GM18867 (cell line): ENCODE data around the gene DCAKD.

ENCODE experiments used
- ATAC-seq: cut with Tn5 transposase; IDR thresholded peaks from one replicate; pipeline ENCODE4 v1.9.1; 2021; ENCODE audit warnings: mild to moderate bottlenecking, moderate library complexity; ENCODE audit not compliant: unreplicated experiment

The DCAKD gene, protein sequence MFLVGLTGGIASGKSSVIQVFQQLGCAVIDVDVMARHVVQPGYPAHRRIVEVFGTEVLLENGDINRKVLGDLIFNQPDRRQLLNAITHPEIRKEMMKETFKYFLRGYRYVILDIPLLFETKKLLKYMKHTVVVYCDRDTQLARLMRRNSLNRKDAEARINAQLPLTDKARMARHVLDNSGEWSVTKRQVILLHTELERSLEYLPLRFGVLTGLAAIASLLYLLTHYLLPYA

DNA sequence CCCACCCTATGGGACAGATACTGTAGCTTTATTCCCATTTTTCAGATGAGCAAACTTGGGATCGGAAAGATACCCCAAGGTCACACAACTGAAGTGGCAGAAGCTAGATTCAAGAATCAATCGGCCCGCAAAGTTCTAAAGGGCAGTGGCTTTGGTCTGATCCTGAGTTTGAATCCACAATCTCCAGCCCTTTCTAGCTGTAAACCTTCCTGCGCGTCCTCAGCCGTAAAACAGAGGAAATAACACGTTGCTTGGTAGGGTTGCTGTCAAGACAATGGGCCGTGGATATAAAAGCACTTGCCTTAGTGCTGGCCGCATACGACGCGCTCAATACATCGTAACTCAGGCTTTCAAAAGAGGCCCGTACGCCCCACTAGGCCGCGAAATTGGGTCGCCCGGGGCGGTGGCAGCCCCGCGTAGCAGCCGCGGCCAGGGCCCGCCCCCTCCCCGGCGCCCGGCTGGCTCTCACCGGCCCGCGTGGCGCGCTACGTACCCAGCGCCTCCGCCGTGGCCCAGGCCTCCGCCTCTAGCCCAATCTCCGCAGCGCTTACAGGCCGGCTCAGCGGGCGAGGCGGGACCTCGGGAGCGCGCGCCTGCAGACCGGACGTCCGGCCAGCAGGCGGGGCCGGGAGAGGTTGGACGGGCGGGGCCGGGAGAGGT lies at the start of gene DCAKD:
Gene DCAKD, minus strand, starts transcription at position 573 of the 660 bp plus-strand sequence. CDS start 16,747 bp downstream, outside the sequence.
- peak; percentile 86 for ATAC-seq

DNA sequence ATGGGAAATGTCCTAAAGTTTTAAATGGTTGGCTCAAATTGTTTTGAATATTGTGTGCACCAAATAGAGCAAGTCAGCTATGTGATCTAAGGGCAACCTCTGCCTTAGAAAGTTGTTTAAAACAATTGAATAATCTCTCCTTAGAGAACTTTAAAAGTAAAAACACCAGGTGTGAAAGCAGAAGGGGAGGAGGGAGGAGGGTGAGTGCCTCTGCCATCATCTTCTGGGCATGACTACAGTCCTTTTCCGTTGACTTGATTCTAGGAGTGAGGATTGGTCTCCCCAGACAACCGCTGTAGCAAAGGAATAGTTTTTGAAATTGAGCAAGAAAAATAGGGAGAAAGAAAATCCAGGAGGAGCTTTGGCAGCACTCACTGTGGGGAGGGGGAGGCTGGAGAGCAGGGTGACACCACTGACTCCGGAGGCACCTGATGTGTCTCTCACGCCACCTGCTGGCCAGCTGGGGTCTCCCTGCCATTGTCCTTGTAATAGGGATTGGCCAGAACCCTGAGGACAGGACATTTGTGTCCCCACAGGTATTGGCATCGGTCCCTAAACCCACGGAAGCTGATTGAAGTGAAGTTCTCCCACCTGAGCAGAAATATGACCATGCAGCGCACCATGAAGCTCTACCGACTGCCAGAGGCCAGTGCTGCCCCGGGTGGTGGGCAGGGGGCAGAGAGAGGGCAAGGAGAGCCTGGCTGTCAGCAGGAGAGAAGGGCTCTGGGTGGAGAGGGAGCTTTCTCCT lies 47.6 kb upstream of the DCAKD start:
- ATAC-seq: no peak

DNA sequence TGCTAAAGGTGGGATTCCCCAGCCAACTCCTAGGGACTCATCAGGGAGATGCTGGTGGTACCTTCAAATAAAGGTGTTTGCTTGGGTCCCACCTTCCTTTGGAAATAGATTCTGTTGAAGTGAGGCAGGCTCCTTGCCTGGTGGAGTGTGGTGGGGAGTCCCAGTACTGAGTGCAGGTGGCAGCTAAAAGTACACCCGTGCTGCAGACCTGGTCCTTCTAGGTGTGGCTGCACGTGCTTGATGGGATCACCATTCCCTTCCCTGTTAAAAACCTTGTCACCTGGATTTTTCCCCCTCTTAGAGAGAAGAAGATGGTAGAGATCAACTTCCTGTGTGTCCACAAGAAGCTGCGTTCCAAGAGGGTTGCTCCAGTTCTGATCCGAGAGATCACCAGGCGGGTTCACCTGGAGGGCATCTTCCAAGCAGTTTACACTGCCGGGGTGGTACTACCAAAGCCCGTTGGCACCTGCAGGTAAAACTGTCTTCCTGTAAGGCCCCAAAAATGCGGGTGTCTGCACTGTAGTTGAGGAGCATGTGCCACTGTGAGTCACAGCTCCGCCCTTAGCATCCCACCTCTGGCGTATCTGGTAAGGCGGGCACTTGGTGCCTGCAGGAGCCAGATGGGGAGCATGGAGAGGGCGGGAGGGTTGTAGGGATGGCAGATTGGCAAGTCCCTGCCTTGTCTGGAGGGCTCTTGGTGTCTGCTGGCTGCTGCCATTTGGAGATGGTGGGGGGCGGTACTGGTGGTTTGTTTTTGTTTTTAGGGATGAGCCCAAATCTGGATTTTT lies 46.8 kb upstream of the DCAKD start:
- ATAC-seq: no peak

DNA sequence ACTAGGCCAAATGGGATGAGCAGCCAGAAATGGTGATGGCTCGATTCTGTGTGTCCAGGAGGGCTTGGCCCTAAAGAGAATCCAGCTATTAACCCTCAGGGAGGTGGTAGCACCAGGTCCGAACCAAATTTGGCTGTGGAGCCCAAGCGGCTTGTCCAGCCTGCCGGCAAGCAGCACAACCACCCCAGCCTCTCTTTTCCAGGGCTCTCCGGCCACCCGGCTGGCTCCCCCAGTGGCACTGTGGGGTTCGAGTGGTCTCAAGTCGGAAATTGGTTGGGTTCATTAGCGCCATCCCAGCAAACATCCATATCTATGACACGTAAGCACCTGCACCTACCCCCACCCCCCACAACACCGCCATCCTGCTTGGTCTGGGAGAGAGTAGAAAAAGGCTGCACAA lies 45.5 kb upstream of the DCAKD start:
- no peak for ATAC-seq

DNA sequence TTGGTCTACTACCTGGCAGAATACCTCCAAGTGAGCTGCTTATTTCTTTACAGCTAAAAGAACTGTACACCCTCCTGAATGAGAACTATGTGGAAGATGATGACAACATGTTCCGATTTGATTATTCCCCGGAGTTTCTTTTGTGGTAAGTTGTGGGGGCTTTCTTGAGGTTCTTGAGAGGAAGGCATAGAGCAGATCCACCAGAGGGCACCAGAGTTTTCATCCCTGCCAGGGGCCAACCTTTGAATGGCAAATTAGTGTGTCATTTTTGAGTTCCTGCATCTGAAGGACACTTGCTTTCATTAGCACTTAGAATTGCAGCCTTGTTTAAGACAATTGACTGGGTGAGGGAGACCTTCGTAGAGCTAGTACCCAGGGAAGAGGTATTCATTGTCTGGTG lies 44.7 kb upstream of the DCAKD start:
- no peak for ATAC-seq

DNA sequence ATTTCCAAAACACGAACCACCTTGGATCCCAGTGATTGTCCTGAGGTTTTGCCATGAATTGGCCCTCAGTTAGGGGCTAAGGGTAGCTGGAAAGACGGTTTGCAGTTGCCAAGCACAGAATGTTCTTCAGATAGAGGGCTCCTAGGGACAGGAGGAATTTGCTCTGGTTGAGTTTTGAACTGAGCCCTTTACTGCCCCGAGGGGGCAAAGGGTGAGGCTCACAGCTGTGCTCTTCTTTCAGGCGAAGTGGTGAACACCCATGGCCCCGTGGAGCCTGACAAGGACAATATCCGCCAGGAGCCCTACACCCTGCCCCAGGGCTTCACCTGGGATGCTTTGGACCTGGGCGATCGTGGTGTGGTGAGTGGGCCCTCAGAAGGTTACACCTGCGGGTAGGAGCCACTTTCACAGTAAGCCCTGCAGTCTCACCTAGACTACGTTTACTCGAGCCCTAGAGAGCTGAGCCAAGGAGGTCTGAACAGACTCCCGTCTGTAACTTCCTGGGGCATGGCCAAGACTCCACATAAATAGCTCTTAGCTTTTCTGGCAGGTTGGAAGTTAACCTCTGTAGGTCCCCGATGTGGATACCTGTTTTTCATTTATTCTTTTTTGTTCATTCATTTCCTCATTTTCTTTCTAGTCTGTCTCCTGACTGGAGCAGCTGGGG lies 42.1 kb upstream of the DCAKD start:
- no peak for ATAC-seq

DNA sequence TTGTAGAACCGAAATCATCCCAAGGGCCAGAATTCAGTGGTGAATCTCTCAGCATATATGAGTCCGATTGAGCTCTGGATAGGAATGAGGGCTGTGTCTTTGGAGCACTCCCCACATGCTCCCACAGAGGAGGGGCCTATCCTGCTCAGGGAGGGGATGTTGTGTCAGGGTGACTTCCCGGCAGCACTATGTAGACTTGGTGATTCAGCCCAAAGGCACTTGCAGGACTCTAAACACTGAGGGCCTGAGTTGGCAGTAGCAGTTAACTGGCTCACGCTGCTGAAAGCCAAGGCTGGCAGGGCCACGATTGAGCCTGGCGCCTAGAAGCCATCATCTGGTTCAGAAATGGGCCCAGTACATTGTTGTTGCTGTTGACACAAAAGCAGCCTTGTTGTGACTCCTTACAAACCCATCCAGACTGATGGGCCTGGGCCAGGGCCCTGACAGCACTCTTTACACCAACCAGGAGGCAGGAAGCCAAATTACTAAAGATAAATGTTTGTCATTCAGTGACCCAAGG lies 41.5 kb upstream of the DCAKD start:
- ATAC-seq: no peak

DNA sequence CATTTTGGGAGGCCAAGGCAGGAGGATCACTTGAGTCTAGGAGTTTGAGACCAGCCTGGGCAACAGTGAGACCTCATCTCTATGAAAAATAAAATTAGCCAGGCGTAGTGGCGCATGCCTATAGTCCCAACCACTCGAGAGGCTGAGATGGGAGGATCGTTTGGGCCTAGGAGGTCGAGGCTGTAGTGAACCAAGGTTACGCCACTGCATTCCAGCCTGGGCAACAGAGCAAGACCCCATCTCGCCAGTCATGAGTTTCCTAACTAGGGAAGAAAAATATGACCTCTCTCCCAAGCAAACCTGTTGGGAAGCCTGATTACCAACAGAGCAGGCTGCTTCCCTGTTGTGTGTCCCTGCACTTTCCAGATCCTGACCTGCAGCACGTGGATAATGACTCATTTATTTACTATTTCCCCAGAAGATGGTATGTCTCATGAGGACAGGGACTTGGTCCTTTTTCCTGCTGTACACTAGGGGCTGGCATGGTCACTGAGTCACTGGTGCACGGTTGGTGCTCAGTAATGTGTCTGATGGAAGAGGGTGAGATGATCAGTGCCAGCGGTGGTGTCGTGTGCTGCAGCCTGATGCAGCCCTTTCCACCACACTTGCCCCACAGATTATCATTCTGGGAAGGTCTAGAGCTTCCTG lies 40.5 kb upstream of the DCAKD start:
- ATAC-seq: no peak

DNA sequence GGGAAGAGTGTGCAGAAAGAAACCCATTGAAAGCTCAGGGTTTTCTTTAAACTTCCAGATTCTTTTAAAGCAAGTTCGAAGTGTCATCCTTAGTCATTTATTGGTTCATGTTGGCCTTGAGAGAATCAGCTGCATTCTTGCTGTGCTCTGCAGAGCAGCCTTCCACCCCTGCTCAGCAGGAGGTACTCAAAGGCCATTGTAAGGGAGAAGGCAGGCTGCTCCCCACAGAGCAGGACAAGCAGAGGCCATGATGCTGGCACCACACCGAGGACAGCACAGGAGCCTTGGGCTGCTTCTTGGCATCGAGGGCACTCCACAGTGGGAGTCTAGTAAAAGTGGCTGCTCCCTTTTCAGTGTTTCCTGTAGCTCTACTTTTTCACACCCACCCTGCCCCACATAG lies 39.3 kb upstream of the DCAKD start:
- no peak for ATAC-seq

DNA sequence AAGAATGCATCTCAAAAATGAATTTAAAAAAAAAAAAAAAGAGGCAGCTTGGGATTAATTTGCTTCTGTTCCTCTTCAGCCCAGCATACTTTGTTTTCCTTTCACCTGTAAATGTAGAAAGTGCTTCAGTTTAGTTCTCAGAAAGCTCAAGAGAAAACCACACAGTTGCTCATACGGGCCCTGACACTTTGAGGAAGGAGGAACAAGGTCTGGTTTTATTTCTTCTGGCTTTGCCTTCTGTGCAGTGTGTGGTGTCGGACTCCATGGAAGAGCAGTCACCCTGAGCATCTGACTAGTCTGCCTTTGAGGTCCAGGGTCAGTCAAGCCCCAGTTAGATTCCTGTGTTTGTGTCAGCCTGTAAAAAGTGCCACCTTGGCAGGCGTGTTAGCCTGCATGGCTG lies 37.3 kb upstream of the DCAKD start:
- no peak for ATAC-seq

DNA sequence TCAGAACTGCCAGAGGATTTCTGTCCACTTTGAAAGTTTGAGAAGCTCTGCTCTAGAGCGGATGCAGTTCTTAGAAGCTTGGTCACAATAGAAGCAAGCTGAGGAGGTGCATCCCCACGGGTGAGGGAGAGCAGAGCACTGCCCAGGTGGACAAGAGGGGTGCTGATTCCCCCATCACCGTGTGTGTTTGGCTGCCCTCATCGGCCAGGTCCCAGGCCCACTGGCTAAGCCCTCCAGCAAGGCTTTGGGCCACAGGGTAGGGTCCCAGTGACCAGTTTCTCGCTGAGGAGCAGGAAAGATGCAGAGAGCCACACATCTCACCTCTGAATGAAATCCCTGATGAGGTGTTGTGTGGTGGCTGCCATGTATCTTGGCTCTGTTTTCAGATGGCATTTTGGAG lies 36.5 kb upstream of the DCAKD start:
- no peak for ATAC-seq

DNA sequence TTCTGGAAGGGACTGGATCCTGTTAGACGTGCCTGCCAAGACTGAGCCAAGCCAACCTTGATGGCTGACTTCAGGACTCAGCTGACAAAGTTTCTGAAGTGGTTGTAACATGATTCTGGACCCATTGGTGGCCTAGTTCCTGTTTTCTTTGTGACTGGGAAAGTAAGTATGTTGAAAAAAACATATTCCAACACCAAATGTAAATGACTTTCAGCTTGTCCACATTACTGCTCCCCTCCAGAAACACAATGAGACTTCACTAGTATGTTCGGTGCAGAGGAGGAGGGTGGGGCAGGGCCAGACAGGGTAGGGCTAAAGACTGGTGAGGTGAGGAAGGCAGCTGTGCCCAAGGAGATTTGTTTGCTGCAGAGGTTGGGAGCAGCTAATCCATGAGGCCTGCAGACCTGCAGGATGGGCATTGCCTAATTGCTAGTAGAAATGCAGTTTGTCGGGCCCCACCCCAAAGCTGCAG lies 36.1 kb upstream of the DCAKD start:
- ATAC-seq: no peak

DNA sequence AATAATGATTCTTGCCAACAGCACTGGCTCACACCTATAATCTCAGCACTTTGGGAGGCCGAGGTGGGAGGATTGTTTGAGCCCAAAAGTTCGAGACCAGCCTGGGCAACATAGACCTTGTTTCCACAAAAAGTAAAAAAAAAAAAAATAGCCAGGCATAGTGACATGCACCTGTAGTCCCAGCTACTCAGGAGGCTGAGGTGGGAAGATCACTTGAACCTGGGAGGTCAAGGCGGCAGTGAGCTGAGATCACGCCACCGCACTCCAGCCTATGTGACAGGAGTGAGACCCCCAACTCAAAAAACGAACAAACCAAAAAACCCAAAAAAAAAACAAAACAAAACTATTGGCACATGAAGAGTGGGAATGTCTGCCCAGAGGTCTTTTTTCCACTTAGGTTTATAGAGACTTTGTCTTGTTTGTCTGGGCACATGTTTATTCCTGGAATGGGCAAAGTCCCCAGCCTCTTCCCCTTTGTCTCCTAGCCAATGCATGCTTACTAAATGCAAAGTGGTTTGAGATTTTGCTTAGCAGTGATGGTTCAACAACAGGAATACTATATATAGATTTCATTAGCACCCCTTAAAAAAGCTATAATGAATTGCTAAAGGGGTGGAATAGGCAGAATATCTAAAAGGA lies 35.6 kb upstream of the DCAKD start:
- ATAC-seq: no peak

DNA sequence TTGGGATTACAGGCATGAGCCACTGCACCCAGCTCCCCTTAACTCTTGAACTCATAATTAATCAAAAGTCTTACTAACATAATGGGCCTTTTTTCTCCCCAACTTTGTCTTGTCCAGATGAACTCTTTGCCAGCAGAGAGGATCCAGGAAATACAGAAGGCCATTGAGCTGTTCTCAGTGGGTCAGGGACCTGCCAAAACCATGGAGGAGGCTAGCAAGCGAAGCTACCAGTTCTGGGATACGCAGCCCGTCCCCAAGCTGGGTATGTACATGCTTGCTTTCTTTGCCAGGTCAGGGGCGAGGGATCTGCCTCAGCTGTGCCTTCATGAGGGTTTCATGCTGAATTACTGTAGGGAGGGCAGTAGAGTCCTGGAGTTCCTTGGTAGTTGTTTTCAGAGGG lies 35.0 kb upstream of the DCAKD start:
- ATAC-seq: no peak

DNA sequence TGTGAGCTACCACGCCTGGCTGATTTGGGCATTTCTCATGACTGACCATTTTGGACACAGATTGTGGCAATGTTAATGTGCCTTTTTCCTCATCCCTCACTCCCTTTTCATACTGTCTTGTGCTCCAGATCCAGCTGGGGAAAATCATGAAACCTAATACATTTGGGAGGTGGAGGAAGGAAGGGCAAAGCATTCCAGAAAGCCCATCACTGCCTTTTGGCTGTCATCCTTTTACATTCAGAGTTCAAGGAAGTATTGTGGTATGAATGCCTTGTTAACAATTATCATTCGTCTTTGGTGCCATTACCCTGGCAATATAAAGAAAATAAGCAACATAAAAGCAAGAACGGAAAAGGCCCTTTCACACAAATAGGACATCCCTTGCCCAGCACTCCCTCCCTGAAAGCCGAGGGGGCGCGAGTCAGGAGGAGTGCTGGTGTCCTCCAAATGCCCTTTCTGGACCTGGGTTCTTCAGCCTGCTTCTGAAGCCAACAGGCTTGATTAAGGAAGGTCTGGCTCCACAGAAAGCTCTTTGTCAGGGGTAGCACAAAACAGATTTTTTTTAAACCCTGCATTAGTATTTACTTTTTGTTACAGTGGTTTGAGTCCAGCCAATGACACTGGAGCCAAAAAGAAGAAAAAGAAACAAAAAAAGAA lies 29.7 kb upstream of the DCAKD start:
- no peak for ATAC-seq

DNA sequence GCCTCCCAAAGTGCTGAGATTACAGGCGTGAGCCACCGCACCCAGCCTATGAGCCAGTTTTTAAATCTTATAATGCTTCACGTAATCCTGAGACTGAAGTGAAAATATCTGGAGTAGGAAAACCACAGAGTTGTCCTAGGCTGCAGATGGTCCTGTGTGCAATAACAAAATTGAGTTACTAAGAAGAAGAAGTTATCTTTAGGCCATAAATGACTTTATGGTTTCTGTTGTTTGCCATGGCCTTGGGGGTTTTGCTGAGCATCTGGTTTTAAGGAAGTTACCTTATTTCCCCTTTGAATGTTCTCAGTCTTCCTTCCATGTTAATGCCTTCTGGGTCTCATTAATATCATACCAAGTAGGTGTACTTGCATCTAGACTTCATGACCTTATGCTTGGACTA lies 26.2 kb upstream of the DCAKD start:
- no peak for ATAC-seq

DNA sequence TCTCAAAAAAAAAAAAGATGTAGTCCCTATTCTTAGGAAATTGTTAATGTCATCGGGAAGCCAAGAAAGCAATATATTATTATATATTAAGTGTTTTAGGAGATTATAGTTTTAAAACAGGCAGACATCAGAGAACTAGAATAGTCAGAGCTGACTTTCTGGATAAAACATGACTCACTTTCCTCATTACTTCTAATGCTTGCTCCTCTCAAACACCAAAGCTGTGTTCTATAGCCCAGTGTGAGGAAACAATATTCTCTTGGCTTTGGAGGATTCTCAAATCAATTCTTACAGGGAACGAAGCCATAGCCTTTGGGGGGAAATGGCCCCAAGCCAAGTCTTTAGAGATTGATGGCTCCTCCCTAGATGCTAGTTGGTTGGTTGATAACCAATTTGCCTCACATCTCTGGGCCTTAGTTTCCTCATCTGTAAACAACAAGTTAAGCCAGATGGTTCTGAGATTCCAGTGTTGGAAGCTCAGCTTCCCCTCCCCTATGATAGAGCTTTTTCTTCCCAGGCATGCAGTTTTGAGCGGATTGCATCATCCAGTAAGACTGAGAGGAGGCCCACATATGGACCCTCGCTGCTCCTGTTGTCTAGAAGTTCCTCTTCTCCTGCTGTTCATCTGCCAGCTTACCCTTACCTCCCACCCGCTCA lies 22.1 kb upstream of the DCAKD start:
- ATAC-seq: no peak

DNA sequence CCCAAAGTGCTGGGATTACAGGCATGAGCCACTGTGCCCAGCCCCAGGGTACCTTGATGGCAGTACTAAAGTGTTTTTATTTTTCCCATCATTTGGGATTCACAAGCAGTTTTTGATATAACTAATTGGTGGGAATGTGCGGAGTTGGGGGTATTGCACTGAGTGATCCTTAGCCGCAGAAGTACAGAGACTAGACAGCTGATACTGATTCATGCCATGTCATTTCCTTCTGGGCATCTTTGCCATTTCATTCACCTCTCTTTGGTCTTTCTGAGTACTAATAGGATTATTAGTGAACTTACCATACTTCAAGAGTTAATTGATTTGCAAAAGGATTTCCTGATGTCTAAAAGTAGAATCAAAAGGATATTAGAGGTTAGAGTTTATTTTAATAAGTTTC lies 19.4 kb upstream of the DCAKD start:
- ATAC-seq: no peak
